NCI-H2227 treated with DMSO at 0.1 percent for 48 hours (cell line): Measurements from ENCODE around the gene UBA52.
"Not testable (repeated sequence)": the region's sequence is repeated elsewhere in the genome, so short reads cannot be mapped to it uniquely, and the experiment has no call there.

ENCODE experiments used
- DNase-seq: peaks from one replicate; lab custom pipeline; 2025; lab: John Stamatoyannopoulos, UW

UBA52 gene

DNA sequence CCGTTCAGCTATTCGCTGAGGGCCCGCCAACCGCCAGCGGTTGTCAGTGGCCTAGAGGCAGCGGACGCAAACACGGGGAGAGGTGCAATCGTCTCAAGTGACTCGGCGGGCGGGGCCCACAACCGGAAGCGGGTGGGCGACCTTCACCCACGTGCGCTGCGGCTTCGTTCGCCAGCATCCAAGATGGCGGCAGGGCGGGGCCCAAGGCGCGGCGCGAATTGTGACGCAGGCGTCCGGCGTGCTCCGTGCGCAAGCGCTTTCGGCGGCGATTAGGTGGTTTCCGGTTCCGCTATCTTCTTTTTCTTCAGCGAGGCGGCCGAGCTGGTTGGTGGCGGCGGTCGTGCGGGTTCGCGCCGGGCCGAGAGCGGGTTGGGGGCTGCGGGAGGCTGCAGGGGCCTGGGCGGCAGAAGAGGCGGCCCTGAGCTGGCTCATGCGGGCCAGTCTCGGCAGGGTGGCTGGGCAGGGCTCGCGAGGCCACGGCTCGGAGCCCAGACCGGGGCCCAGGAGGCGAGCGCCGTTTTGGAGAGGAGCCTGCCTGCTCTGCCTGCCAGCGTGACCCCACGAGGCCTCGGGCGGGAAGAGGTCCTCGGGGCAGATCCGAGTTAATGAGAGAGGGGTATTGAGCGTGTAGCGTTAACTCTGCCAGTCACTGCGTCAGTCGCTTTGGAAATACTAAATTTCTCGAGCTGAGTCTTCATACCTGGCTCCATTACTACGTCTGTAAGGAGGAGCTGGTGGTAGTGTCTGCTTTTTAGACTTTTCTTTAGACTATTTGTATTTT, at the start of gene UBA52:
UBA52 (plus strand) TSS at position 294 of the 781 bp plus-strand sequence. CDS start 1,444 bp downstream, outside the sequence.
- peak; percentile 93 for DNase-seq

DNA sequence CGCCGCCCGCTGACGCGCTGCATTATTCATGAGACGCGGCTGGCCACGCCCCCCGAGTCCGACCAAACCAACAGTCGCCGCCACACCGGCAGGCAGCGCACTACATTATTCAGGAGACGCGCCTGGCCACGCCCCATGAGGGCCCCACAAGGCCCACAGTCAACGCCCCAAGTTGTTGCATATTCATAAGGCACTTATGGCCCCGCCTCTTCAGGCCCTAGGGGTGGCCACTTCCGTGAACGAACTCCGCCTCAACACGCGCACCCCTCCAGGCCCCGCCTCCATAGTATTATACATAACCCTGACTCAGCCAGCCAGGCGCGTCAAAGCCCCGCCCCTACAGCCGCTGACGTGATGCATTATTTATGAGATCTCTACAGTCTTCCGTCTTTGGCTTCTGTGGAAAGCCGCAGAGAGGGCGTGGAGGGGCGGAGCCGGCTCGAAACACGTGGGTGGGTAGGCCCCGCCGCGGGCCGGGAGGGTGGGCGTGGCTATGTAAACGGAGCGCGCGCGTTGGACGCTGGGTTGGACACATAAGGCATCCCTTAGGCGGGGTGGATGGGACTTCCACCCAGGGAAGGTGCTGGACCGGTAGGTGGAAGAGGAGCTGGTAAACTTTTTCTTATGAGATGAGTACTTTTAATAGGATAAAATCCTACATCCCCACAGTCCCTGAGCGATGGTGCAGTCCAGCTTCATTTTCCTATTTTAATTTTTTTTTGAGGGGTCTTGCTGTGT, 49.4 kb upstream of the UBA52 start:
- DNase-seq: peak; percentile 98

DNA sequence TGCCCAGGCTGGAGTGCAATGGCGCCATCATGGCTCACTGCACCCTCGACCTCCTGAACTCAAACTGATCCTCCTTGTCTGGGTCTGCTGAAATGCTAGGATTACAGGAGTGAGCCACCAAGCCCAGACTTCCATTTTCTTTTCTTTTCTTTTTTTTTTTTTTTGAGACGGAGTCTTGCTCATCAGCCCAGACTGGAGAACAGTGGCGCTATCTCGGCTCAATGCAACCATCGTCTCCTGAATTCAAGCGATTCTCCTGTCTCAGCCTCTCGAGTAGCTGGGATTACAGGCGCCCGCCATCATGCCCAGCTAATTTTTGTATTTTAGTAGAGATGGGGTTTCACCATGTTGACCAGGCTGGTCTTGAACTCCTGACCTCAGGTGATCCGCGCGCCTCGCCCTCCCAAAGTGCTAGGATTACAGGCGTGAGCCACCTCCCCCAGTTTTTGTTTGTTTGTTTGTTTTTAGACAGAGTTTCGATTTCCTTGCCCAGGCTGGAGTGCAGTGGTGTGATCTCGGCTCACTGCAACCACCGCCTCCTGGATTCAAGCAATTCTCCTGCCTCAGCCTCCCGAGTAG, 48.7 kb upstream of the UBA52 start:
- not testable (repeated sequence) for DNase-seq

DNA sequence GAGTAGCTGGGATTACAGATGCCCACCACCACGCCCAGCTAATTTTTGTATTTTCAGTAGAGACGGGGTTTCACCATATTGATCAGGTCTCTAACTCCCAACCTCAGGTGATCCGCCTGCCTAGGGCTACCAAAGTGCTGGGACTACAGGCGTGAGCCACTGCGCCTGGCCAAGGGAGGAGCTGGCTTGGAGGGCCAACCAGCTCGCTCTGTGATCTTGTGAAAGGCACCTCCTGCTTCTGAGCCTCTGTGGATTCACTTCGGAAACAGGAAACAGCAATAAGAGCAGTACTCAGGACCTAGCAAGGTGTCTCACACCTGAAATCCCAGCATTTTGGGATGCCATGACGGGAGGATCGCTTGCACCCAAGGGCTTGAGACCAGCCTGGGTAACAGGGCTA, 47.8 kb upstream of the UBA52 start:
- DNase-seq: no peak

DNA sequence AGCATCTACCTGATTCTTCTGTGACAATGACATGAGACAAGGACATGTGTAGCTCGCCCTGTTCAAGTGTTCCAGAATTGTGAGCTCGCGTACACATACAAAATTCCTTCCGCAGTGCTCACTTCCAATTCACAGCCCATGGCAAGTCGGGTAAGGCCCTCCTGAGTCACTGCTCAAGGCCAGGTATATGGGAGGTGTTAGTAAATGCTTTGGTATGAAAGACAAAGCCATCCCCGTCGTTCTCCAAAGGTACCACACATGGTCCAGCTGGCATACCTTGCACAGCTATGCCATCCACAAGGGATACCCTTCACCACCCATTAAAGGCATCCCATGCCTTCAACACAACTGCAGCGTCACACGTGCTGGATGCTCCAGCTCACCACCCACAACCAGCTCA, 45.3 kb upstream of the UBA52 start:
- no peak for DNase-seq

DNA sequence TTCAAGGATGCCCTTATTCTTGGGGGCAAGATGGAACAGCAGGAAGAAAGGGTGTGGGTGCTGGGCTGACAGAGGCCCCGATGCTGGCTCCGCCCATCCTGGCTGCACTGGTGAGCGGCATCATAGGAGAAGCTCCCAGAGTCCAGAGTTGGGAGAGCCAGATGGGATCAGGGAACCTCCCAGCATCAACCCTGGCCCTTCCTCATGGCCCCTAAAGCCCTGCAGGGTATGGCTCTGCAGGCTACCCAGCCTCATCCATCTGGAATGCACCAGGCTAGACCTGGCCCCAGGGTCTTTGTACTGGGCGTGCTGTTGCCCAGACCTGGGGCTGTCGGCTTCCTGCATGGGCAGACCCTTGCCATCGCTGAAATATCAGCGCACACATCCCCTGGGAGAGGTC, 41.9 kb upstream of the UBA52 start:
- no peak for DNase-seq

DNA sequence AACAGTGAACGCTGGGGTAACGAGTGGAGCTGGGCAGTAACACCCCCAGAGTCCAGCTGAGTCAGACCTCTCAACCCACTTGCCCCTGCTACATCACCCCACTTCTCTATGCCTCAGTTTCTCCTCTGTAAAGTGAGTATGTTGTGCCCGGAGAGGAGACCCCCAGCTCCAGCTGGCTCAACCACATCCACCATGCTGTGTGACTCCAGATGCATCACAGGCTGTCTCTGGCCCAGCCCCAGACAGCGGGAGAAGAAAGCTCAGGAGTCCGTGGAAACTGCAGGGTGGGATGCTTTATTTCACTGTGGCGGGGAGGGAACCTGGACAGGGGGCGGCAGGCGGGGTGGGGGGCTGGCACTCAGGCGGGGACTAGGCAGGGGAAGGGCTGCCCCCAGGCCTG, 40.2 kb upstream of the UBA52 start:
- no peak for DNase-seq

DNA sequence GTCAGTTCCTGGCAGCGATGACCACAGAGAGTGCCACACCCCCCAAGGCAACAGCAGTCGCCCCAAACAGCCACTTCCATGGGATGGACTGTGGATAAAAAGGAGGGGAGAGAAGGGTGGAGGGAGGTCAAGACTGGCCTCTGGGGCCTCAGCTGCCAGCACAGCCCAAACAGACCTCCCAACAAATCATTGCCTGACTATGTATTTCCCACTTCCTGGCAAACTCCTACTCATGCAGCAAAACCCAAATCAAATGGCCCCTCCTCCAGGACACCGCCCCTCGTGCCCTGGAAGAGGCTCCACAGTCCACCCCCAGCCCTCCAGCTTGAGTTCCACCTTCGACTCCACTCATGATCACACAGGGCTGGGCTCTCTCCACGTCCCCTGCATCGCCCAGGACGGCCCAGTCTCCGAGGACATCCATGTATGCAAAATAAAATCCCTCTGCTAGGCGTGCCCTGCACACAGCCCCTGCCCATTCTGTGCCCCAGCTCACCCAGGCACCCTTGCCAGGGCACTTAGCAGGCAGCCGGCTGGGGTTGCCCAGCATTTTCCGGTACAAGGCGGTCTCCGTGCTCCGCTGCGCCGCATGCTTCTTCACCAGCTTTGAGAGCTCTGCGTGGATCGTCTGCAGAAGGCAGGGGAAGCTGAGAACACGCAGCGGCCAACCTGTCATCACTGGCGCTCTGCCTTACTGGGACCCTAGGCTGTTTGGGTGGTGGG, 39.3 kb upstream of the UBA52 start:
- no peak for DNase-seq

DNA sequence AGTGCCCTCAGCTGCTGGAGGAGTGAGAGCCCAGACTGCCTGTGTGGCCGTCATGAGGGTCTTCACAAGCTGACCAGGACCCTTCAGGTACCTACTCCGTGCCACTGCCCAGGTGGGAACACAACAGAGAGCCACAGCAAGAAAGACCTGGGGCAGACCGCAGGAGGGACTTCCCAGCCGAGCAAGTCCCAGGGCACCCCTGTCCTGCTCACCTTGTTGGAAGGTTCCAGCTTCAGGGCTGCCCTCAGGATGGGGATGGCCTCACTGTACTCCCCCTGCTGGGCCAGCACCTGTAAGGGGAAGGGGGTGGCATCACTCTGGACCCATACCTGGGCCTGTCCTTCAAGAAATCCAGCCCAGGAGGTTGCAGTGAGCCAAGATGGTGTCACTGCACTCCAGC, 38.6 kb upstream of the UBA52 start:
- DNase-seq: no peak

DNA sequence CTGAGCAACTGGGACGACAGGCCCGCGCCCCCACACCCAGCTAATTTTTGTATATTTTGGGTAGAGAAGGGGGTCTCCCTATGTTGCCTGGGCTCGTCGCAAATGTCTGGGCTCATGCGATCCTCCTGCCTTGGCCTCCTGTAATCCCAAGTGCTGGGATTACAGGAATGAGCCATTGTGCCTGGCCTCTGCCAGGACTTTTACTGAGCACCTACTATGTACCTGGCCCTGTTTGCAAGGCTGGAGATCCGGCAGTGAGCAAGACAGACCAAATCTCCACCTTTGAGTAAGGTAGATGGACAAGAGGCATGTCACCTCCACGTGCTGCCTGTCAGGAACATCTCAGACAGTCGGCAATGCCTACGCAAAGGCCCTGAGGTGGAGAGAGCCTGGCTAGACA, 35.2 kb upstream of the UBA52 start:
- DNase-seq: no peak

DNA sequence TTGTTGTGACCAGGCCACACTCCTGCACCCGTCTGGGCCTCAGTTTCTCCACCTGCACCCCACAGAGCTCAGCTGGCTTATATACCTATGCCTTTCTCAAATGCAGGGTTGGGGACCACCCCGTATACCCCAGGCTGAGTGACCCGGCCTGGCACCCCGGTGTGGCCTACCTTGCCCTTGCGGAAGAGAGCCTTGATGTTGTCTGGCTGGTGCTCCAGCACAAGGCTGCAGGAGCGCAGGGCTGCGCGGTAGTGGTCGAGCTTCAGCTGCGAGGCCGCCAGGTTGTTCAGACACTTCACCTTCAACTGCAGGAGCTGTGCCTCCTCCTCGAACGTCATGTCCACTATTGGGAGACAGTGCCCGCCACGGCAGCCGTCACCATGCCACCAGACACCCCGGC, 34.2 kb upstream of the UBA52 start:
- DNase-seq: no peak

DNA sequence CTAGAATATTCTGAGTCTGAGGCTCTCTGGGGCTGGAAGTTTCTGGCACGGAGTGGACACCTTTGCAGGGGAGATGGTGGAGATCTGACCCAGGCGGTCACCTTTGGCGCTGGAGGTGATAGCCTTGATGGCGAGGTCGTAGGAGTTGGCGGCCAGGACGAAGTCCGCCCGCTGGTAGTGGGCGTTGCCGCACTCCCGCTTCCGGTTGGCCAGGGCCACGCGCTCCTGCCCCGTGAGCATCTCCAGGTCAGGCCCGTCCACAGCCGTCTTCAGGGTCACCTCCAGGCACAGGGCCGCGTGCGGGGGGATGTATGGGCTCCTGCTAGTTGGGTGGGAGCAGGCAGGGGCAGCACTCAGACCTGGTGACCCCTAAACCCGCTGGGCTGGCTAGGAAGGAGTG, 33.5 kb upstream of the UBA52 start:
- DNase-seq: no peak

DNA sequence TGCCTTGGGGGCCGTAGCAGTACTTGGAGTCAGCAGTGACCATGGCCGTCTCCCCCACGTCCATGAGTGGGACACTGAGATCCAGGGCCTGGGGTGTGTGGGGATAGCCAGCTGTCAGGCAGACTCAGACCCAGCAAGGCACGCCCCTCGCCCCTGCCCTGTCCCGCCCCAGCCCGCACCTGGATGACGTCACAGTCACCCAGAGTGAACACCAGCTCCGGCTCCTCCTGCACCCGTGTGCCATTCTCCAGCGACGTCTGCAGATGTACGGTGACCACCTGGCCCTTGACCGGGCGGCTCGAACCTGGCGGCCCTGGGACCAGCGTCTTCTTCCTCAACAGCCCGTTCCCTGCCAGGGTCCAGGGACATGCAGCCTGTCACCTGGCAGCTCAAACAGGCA, 32.3 kb upstream of the UBA52 start:
- no peak for DNase-seq

DNA sequence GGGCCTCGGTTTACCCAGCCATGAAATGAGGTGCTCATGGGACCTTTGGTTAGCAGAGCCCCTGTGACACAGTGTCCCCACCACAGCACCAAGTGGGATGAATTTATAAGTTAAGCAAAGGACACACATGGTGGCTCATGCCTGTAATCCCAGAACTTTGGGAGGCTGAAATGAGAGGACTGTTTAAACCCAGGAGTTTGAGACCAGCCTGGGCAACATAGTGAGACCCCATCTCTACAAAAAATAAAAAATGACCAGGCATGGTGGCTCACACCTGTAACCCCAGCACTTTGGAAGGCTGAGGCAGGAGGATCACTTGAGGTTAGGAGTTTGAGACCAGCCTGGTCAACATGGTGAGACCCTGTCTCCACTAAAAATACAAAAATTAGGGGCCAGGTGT, 31.5 kb upstream of the UBA52 start:
- DNase-seq: not testable (repeated sequence)

DNA sequence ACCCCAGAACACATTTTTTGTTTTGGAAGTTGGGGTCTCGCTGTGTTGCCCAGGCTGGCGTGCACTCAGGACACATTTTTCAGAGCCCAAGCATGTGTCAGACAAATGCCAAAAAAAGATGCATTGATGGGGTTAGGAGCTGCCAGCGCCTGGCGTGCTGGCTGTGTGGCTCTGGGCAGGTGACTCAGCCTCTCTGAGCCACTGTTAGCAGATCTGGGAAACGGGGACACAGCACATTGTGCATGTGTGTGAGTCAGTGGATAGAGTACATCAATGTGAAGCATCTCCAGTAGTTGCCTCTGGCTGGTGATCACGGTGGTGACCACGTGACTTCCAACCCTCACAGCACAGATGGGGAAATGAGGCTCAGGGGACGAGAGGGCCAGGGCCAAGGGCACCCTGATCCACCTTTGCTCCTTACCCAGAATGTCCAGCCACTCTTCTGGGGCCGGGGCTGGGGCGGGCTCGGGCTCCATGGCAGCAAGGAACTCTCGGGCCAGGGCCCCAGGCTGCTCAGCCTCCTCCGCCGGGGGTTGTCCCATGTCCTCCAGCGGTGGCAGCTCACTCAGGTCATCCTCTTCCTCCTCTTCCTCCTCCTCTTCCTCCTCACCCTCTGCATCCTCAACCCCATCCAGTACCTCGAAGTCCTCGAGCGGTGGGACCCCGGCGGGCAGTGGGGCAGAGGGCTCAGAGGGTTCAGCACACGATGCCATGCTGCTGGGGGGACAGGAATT, 30.2 kb upstream of the UBA52 start:
- no peak for DNase-seq

DNA sequence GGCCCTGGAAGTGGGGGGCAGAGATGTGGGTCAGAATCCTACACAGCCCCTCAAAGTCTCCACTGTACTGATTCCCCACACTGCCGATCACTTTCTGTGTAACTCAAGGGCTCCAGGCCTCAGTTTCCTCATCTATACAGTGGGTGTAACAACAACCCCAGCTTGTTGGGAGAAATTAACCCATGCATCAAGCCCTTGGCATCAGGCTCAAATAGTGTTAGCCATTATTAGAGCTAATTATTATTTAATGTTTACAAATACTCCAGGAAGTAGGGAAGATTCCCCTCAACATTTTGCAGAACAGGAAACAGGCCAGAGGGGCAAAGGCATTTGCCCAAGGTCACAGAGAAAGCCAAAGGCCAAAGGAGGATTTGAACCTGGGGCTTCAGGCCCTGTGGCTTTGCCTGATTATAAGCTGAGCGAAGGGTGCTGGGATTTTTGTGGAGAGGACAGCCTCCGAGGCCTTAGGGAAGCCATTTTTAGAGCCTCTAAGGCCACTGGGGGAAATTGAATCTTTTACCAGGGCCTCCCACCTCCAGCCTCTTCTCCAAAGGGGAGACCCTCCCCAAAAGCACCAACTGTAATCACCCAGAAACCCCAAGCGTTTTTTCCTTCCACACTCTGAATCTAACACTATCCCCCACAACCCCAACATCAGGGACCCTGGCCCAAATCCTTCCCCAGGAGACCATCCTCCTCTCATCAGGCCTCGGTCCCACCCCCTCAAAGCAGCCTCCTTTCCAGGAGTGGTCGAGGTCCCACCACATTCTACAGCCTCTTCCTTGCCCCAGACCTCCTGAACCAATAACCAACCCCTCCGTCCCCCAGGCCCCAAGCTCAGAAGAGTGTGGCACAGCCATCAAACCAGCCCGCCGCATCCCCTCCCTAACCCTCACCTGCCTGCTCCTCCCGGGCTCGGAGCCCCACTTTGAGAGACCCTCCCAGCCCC, 29.4 kb upstream of the UBA52 start:
- DNase-seq: no peak

DNA sequence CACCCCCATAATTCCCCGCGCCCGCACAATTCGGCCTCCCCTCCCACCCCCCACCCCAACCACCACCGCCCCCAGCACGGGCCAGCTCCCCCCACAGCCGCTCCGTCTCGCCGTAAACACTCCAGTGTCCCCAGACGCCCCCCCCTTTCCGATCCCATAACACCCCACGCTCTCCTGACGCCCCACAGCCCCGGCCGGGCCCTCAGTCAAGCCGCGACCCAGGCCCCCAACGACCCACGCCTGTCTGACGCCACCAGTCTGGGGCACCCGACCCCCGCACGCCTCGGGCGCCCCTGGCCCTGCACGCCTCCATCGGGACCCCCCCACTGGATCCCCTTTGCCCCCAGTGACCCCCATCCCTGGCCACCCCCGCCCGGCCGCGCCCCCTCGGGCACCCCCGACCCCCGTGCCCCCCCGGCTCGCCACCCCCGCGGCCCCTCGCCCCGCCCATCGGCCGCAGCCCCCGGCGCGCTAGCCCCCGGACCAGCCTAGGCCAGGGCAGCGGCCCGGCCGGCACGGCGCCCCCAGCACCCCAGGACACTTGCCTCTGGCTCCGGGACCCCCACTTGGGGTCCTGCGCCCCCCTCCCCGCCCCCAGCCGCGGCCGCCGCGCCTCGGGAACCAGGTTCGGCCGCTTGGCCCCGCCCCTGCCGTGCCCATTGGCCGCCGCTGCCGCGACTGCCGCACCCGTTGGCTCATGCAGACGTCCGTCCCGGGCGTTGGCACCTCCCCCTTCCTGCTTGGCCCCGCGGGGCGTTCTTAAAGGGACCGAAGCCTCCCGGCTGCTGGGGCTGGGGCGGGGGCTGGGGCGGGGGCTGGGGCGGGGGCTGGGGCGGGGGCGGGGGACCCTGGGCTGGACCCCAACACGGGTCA, 28.5 kb upstream of the UBA52 start, which contains the start of gene FKBP8:
FKBP8 (minus strand) TSS at position 633 of the 873 bp plus-strand sequence. CDS start 1,603 bp downstream, outside the sequence.
- peak; percentile 39 for DNase-seq

DNA sequence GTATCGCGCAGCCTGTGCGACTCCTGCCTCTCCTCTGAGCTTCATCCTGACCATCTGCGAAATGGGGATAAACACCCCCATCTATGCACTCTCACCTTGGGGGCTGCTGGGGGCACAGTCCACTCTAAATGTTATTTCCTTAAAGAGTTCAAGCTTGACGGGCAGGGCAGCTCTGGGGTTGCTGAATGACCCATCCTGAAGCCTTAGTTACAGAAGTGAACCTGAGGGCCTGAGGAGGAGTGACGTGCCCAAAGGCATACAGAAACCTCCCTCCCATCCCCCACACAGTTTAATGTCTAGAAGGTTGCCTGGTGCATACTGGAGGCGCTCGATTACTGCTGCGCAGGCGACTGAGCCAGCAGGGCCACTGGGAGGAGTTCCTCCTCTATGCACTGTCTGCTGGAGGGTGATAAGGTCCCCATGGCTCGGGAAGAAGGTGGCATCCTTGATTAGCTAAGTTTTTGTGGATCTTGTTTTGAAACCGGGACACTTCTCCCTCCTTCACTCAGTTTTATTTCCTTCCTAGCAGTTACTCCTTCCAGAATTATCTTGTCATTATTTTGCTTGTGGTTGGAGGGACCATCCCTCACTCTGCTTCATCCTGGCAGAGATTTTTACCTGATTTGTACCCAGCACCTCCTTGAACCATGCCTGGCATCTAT, 27.7 kb upstream of the UBA52 start:
- peak; percentile 4 for DNase-seq

DNA sequence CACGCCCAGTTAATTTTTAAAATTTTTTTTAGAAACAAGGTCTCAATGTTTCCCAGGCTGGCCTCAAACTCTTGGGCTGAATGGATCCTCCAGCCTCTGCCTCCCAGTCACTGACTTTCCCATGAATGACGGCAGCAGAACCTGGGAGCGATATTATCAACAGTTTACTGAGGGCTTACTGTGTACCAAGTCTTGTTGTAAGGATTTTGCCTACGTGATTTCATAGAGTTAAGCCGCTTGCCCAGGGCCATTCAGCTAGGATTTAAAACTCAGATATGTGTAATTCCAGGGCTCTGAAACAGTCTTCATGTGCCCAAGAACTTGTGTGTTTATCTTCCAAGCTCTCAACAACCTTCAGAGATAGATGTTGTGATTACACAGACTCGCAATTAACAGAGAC, 20.0 kb upstream of the UBA52 start:
- DNase-seq: no peak
